ENCODE data around the gene ERC2.

ERC2 gene

GRCh38 chr3:55654123-55654760, 814.0 kb downstream of the ERC2 start:
- no peak for DNase-seq

DNA sequence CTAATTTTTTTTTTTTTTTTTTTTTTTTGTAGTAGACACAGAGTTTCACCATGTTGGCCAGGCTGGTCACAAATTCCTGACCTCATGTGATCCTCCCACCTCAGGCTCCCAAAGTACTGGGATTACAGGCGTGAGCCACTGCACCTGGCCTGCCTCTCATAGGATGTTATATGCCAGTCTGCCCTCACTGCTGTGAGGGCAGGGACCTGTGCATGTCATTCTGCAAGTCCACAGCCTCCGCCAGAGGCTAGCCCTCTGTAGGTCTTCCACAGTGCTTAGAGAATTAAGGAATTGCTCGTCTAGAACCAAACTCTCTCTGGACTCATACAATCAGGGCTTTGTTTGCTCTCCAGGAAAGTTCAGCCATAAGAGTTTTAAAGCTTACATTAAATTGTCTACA, 817.3 kb downstream of the ERC2 start:
- DNase-seq: no peak

DNA sequence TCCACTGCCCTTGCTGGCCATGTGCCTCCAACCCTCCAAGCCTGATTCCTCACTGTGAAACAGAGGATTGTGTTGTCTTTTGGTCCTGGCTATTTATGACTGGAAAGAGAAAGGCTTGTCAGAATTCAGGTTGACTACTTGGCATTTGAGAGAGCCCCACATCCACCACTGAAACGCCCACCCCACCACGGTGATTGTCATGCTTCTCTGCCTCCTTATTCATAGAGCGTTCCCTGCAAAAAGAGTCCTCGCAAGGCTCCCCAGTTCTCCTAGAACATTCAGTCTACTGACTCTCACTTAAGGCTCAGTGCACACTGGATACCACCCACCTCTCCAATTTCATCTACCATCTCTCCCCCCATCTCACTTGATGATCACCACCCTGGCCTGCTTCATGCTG, 818.3 kb downstream of the ERC2 start:
- DNase-seq: no peak

- DNase-seq: no peak
Measured at GRCh38 chr3:55649554-55649953, 818.7 kb downstream of the ERC2 start.

DNA sequence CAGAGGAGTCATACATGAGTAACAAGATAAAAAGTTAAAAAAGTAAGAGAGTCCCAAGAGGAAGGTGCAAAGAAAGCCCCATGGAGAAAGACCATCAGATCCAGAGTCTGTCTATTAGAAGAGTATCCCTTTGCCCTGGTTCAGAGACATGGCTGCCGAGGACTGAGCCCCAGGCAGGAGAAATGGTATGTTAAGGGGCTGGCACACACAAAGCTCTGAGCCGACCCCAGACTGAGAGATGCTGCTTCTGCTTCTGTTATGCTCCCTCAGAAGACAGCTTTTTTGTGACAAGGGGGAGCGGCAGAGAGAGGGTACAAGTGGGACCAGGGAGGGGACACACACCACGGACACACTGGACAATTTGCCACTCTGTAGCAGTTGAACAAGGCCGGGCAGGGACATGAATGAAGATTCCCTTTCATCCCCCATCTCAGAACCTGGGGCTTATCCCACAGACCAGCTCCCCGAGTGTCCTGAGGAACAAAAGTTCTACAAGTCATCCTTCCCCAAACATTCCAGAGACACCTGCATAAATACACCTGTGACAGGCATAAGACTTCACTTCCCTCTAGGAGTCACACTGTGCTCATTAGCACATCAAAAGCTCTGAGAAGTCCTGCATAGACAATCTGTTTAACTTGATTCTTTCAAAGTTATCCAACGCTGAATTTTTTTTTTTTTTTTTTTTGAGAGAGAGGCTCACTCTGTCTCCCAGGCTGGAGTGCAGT, 819.5 kb downstream of the ERC2 start:
- no peak for DNase-seq

- no peak for DNase-seq
Measured at GRCh38 chr3:55647670-55648069, 820.6 kb downstream of the ERC2 start.

- no peak for DNase-seq
Measured at GRCh38 chr3:55647063-55647462, 821.2 kb downstream of the ERC2 start.

GRCh38 chr3:55646121-55646520, 822.1 kb downstream of the ERC2 start:
- DNase-seq: no peak

DNA sequence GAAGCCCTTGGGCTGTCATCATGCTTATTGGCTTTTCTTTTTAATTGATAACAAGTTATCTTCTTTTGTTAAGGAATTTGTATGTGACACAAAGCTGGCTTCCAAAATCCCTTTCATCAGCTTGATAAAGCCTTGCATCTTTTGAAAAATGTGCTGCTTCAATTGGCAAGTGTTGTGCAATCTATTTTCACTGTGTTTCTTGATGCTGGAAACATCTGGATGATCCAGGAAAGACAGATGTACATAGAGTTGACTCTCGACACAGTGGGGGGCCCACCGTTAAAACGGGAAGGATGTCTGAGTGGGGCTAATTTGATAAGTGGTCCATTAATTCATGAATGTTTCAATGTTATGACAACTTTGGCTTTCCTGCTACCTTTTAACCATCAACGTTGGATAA, 822.8 kb downstream of the ERC2 start:
- no peak for DNase-seq

DNA sequence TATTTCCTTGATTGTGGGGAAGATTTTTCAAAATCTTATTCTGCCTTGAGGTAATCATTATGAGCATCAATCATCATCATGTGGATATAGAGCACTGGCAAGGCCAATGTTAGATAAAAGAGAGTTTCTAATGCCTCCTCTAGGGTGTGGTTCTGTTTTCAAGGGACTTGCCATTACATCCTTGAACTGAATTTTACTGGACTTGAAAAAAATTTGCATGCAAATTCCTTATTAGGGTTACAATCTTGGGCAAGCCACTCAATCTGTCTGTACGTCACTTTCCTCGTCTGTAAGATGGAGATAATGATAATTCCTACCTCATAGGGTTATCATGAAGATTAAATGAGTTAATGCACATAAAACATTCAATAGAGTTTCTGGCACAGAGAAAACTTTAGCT, 825.0 kb downstream of the ERC2 start:
- no peak for DNase-seq

DNA sequence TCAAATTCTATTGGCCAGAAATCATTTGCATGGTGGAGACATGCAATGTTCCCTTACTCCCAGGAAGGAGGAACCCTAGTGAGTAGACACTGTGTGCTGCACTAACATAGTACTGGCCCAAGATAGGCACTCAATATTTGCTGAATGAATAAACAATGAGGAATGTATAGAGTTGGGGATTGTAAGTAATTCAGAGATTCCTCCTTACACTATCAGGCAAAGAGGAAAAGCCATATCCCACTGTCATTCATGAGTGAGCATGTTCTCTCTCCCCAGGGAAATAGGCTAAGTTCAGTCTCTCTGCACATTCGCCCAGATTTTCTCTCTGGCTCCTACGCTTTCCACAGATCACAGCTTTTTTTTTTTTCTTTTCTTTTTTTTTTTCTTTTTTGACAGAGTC, 826.3 kb downstream of the ERC2 start:
- DNase-seq: no peak

GRCh38 chr3:55639896-55640765, 828.1 kb downstream of the ERC2 start:
- DNase-seq: no peak

- DNase-seq: no peak
Measured at GRCh38 chr3:55639143-55639542, 829.1 kb downstream of the ERC2 start.

- DNase-seq: no peak
Measured at GRCh38 chr3:55637906-55638638, 830.2 kb downstream of the ERC2 start.

DNA sequence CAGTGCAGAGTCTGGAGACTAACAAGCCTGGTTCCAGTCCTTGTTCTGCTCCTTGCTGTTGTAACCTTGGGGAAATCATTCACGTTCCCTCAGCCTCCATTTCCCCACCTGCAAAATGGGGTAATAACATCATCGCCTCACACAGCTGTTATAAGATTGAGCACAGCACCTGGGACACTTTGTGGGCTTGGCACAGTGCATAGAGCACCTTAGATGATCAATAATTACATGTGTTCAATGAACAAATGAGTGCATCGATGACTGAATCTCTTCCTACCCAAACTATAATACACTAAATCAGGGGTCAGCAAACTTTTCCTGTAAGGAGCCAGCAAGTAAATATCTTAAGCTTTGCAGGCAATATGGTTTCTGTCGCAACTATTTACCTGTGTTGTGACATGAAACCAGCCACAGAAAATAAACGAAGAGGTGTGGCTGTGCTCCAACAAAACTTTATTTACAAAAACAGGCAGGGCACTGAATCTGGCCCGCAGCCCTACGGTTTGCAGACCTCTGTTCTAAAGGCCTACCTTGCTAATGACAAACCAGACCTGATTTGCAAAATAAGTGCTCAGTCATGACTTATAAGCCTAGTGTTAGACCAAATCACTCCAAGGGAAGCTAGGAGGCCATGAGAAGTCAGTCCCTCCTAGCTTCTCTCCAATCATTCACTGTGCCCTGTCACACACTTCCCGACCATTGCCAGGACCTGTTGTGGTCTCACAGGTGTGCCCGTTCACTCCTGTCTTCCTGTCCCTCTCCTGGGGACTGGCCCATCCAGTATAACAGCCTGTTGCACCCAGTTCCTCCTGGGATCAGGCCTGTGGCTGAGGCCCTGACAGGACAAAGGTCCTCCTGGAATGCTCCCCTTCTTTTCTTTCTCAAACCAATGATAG, 831.7 kb downstream of the ERC2 start:
- DNase-seq: no peak

- no peak for DNase-seq
Measured at GRCh38 chr3:55634345-55634744, 833.9 kb downstream of the ERC2 start.

GRCh38 chr3:55633333-55633732, 834.9 kb downstream of the ERC2 start:
- DNase-seq: no peak

DNA sequence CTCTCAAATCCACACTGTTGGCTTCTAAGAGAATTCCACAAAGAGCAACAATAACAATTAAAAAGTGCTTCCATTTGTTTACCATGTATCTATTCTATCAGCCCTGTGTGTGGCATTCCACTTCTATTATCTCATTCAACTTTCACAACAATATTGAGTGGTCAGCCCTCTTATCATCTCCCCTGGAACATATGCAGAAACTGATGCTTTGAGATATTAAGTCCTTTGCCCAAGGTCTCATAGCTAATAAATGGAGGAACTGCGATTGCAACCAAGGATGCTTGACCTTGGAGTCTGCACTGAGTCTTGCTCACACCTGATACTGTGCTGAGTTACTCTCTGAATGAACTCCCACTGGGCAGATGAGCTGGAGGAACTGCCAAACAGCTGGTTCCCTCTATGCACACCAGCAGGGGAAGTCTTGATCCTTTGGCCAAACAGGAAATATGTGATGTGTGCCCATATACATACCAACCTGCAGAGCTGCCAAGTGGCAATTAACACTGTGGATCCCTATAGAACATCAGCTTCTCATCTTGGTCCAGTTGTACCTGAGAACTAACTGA, 836.4 kb downstream of the ERC2 start:
- no peak for DNase-seq

DNA sequence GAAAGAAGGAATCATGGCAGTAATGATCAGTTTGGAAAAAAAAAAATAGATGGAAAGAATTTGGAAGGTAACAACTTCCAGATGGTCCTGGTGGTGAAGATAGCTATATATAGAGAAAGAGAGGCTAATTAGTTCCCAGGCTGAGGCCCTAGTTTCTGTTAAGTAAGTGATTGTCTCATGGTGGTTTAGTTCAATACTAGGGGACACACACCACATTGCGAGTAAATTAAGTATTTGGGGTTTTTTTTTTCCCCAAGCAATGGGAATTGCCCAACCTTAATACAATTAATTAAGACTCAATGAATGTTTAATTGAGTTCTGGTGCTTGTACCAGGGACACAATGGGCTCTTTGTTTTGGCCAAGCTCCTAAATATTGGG, 837.4 kb downstream of the ERC2 start:
- no peak for DNase-seq

GRCh38 chr3:55630280-55630920, 837.9 kb downstream of the ERC2 start:
- no peak for DNase-seq

- no peak for DNase-seq
Measured at GRCh38 chr3:55629432-55629831, 838.8 kb downstream of the ERC2 start.
